IMR-90 (cell line): ENCODE data around the gene SVIP. TPM values are rescaled to one million over a fixed set of nuclear protein-coding genes. Genes with fewer than 3 reads are reported as not detected.

ENCODE experiments used
- ATAC-seq: fragments of 200-7000 bp; cut with Tn5 transposase; 2 replicates; pipeline ENCODE4 v1.9.1; 2020; ENCODE audit warnings: low read depth, mild to moderate bottlenecking, moderate library complexity
- BruUV-seq: library from RNA; stranded (reverse); fragments of 400-500 nt; replicated peaks from 2 replicates; lab custom pipeline; 2021; lab: Mats Ljungman, UMichigan
- CTCF ChIA-PET: fragments of 300-600 bp; formaldehyde crosslinking; extraction: SDS; loops from one replicate; lab custom pipeline; 2021; ENCODE audit warnings: antibody characterized with exemption; lab: Yijun Ruan, JAX
- POLR2A ChIA-PET: fragments of 300-600 bp; sonication (Branson Sonifier 250); formaldehyde crosslinking; loops from one replicate; lab custom pipeline; 2022; ENCODE audit warnings: antibody characterized with exemption; ENCODE audit not compliant: unreplicated experiment; lab: Charles Lee
- DNase-seq: peaks from one replicate; pipeline ENCODE4 v3.0.0; 2013
- H2AFZ ChIP-seq: replicated peaks from 2 replicates; pipeline ENCODE3; 2013; ENCODE audit warnings: low read length, mild to moderate bottlenecking; ENCODE audit not compliant: poor library complexity
- H2AK5ac ChIP-seq: 2 replicates; pipeline ENCODE4 v1.6.1; 2013; ENCODE audit warnings: low read depth, low read length, inconsistent platforms
- H2AK9ac ChIP-seq: replicated peaks from 2 replicates; pipeline ENCODE3; 2013; ENCODE audit warnings: mild to moderate bottlenecking, low read depth, low read length, moderate library complexity; ENCODE audit not compliant: poor library complexity
- H2BK120ac ChIP-seq: 2 replicates; pipeline ENCODE4 v1.6.1; 2013; ENCODE audit warnings: low read depth, low read length, inconsistent platforms
- H2BK15ac ChIP-seq: 3 replicates; pipeline ENCODE4 v1.6.1; 2013; ENCODE audit warnings: low read depth, low read length, inconsistent platforms
- H2BK20ac ChIP-seq: 2 replicates; pipeline ENCODE4 v1.6.1; 2013; ENCODE audit warnings: low read depth, mild to moderate bottlenecking, inconsistent platforms, low read length, moderate library complexity
- H2BK5ac ChIP-seq: 2 replicates; pipeline ENCODE4 v1.6.1; 2013; ENCODE audit warnings: mild to moderate bottlenecking, low read depth, low read length, inconsistent platforms; ENCODE audit not compliant: poor library complexity, severe bottlenecking
- H3K14ac ChIP-seq: replicated peaks from 2 replicates; pipeline ENCODE4 v1.6.1; 2013; ENCODE audit warnings: low read depth, low read length, inconsistent platforms
- H3K18ac ChIP-seq: 2 replicates; pipeline ENCODE4 v1.6.1; 2013; ENCODE audit warnings: low read depth, low read length, control low read depth
- H3K23ac ChIP-seq: 2 replicates; pipeline ENCODE4 v1.6.1; 2013; ENCODE audit warnings: low read depth, low read length, inconsistent platforms
- H3K27ac ChIP-seq: 2 replicates; pipeline ENCODE4 v1.5.1; 2013; ENCODE audit warnings: mild to moderate bottlenecking, control low read depth, low read length; ENCODE audit not compliant: insufficient read depth
- H3K27me3 ChIP-seq: 2 replicates; pipeline ENCODE4 v1.6.1; 2013; ENCODE audit warnings: low read length; ENCODE audit not compliant: control insufficient read depth, insufficient read depth
- H3K36me3 ChIP-seq: 2 replicates; pipeline ENCODE4 v1.6.1; 2013; ENCODE audit warnings: low read length, mixed read lengths; ENCODE audit not compliant: control insufficient read depth, insufficient read depth
- H3K4ac ChIP-seq: 2 replicates; pipeline ENCODE4 v1.6.1; 2013; ENCODE audit warnings: low read depth, low read length, inconsistent platforms
- H3K4me1 ChIP-seq: 2 replicates; pipeline ENCODE4 v1.6.1; 2013; ENCODE audit warnings: low read length, mixed read lengths; ENCODE audit not compliant: control insufficient read depth, insufficient read depth
- H3K4me2 ChIP-seq: 2 replicates; pipeline ENCODE4 v1.6.1; 2013; ENCODE audit warnings: low read depth, mild to moderate bottlenecking, control low read depth, low read length, moderate library complexity
- H3K4me3 ChIP-seq: 2 replicates; pipeline ENCODE4 v1.5.1; 2013; ENCODE audit warnings: low read depth, mild to moderate bottlenecking, control low read depth, low read length, moderate library complexity; ENCODE audit not compliant: insufficient read depth
- H3K56ac ChIP-seq: 2 replicates; pipeline ENCODE4 v1.6.1; 2013; ENCODE audit warnings: low read length, inconsistent platforms; ENCODE audit not compliant: insufficient read depth; ENCODE audit errors: extremely low read depth
- H3K79me1 ChIP-seq, 2 experiments: 2 replicates each; pipeline ENCODE4 v1.6.1; 2013; ENCODE audit warnings: low read length in 2 of 2, inconsistent platforms in 1 of 2, low read depth in 1 of 2
- H3K9ac ChIP-seq: 2 replicates; pipeline ENCODE4 v1.6.1; 2013; ENCODE audit warnings: low read depth, low read length, control low read depth
- H3K9me1 ChIP-seq: 2 replicates; pipeline ENCODE4 v1.6.1; 2013; ENCODE audit warnings: low read length, inconsistent platforms; ENCODE audit not compliant: insufficient read depth
- H3K9me3 ChIP-seq: 2 replicates; pipeline ENCODE4 v1.6.1; 2013; ENCODE audit warnings: low read length; ENCODE audit not compliant: control insufficient read depth, insufficient read depth
- H4K20me1 ChIP-seq: 2 replicates; pipeline ENCODE4 v1.6.1; 2013; ENCODE audit warnings: low read length, inconsistent platforms; ENCODE audit not compliant: insufficient read depth
- H4K5ac ChIP-seq: 2 replicates; pipeline ENCODE4 v1.6.1; 2013; ENCODE audit warnings: mild to moderate bottlenecking, low read depth, low read length, control low read depth
- H4K8ac ChIP-seq, 2 experiments: 2 replicates each; pipeline ENCODE4 v1.6.1; 2013; ENCODE audit warnings: low read depth in 2 of 2, low read length in 2 of 2, control low read depth in 1 of 2, inconsistent platforms in 1 of 2
- H4K91ac ChIP-seq: 2 replicates; pipeline ENCODE4 v1.6.1; 2013; ENCODE audit warnings: low read depth, low read length, inconsistent platforms; ENCODE audit not compliant: insufficient read depth
- CEBPB ChIP-seq: IDR thresholded peaks from 2 replicates; pipeline ENCODE4 v1.6.1; 2012; ENCODE audit warnings: low read depth, low read length, improper control_type of control experiment
- CHD1 ChIP-seq: IDR thresholded peaks from 2 replicates; pipeline ENCODE4 v1.6.1; 2012; ENCODE audit warnings: low read depth, low read length, improper control_type of control experiment
- CTCF ChIP-seq: conservative IDR thresholded peaks from 2 replicates; pipeline ENCODE4 v1.5.1; 2012; ENCODE audit warnings: mild to moderate bottlenecking, low read depth, low read length, improper control_type of control experiment
- ELK1 ChIP-seq: fragments of 150-350 bp; IDR thresholded peaks from 2 replicates; pipeline ENCODE4 v1.6.1; 2016; ENCODE audit warnings: low read depth, mild to moderate bottlenecking, low read length, moderate library complexity, borderline replicate concordance
- FOS ChIP-seq: fragments of 150-350 bp; IDR thresholded peaks from 2 replicates; pipeline ENCODE4 v1.6.1; 2016; ENCODE audit warnings: low read depth, low read length
- MAFK ChIP-seq: IDR thresholded peaks from 2 replicates; pipeline ENCODE4 v1.6.1; 2012; ENCODE audit warnings: low read depth, low read length, improper control_type of control experiment
- MAZ ChIP-seq: IDR thresholded peaks from 2 replicates; pipeline ENCODE4 v1.6.1; 2012; ENCODE audit warnings: low read depth, mild to moderate bottlenecking, low read length, improper control_type of control experiment, moderate library complexity, borderline replicate concordance
- NFE2L2 ChIP-seq: fragments of 150-350 bp; IDR thresholded peaks from 2 replicates; pipeline ENCODE4 v1.6.1; 2016; ENCODE audit warnings: low read depth, mild to moderate bottlenecking, low read length
- POLR2A ChIP-seq: IDR thresholded peaks from 2 replicates; pipeline ENCODE4 v1.6.1; 2012; ENCODE audit warnings: mild to moderate bottlenecking, low read depth, low read length
- RAD21 ChIP-seq: IDR thresholded peaks from 2 replicates; pipeline ENCODE4 v1.6.1; 2012; ENCODE audit warnings: low read length, improper control_type of control experiment
- RCOR1 ChIP-seq: IDR thresholded peaks from 2 replicates; pipeline ENCODE4 v1.6.1; 2012; ENCODE audit warnings: mild to moderate bottlenecking, low read length, improper control_type of control experiment; ENCODE audit not compliant: insufficient replicate concordance
- RFX5 ChIP-seq: IDR thresholded peaks from 2 replicates; pipeline ENCODE4 v1.8.0; 2012; ENCODE audit warnings: low read depth, mild to moderate bottlenecking, low read length, moderate library complexity
- SMC3 ChIP-seq: fragments of 150-350 bp; IDR thresholded peaks from 2 replicates; pipeline ENCODE4 v1.6.1; 2016; ENCODE audit warnings: low read depth, mild to moderate bottlenecking, antibody characterized with exemption, low read length, moderate library complexity
- USF2 ChIP-seq: fragments of 150-350 bp; IDR thresholded peaks from 2 replicates; pipeline ENCODE4 v1.6.1; 2017; ENCODE audit warnings: mild to moderate bottlenecking, antibody characterized with exemption, low read length, low read depth
- WGBS, 2 experiments: methylation state at CpG; one replicate each; pipeline versions ENCODE4 v1.1.5 to v1.1.7; 2013; ENCODE audit warnings: missing lambda C conversion rate in 2 of 2; ENCODE audit not compliant: insufficient read length in 1 of 2; ENCODE audit errors: extremely low coverage in 2 of 2; 5-methylcytosine and 5-hydroxymethylcytosine counted together
- dilution Hi-C: fragments of 300-500 bp; cut with HindIII; formaldehyde crosslinking; loops from one replicate; pipeline ENCODE4 v1.14.3; 2018; ENCODE audit warnings: low sequenced_read_pairs; ENCODE audit not compliant: unreplicated experiment
- in situ Hi-C: fragments of 300-500 bp; cut with MboI; formaldehyde crosslinking; loops from 3 replicates; pipeline ENCODE4 v1.14.3; 2019; ENCODE audit warnings: low sequenced_read_pairs, inconsistent platforms, mixed read lengths
- intact Hi-C: fragments of 100-400 bp; cut with micrococcal nuclease; formaldehyde crosslinking; loops from 2 replicates; pipeline ENCODE4 v1.10.0; 2022
- polyA plus RNA-seq, 3 experiments: library from polyadenylated mRNA; depleted of rRNA; stranded (reverse); fragments of >200 nt; gene quantifications; 2 replicates each; pipeline ENCODE4 v1.2.3, GENCODE V29; 2012; ENCODE audit warnings: low replicate concordance in 1 of 3
- total RNA-seq: library from RNA; depleted of rRNA; stranded (reverse); fragments of >200 nt; gene quantifications from 2 replicates; pipeline ENCODE4 v1.2.3, GENCODE V29; 2012

SVIP gene
- total and polyA plus RNA-seq, 2 of the 4 experiments (the other 2 are of a cell fraction): 2.0 to 6.8 TPM

GRCh38 chr11:22859756-22860155 lies 30.2 kb upstream of the SVIP start:
- Histone ChIP-seq H3K56ac (no peak overlapping the region), H4K5ac (no peak overlapping the region), H3K27ac (no peak overlapping the region), H2AK9ac (no peak overlapping the region), H3K4ac (no peak overlapping the region), H4K20me1 (no peaks in the 10 kb centered on the region), H3K4me1 (no peaks in the 10 kb centered on the region), H2AFZ (no peak overlapping the region), H3K9ac (no peak overlapping the region), H3K36me3 (no peaks in the 10 kb centered on the region), H3K27me3 (no peaks in the 10 kb centered on the region), H3K23ac (no peak overlapping the region), H3K79me1 (no peaks in the 10 kb centered on the region), H3K4me3 (no peak overlapping the region), H3K18ac (no peak overlapping the region), H4K91ac (no peak overlapping the region), H2BK20ac (no peak overlapping the region), H4K8ac (no peak overlapping the region), H2BK5ac (no peak overlapping the region), H2AK5ac (no peak overlapping the region), H3K9me1 (no peaks in the 10 kb centered on the region), H2BK15ac (no peak overlapping the region), H3K14ac (no peak overlapping the region), H2BK120ac (no peak overlapping the region), H3K9me3 (no peaks in the 10 kb centered on the region), H3K4me2 (no peak overlapping the region)
- ChIA-PET CTCF (no interaction called here), POLR2A (no interaction called here)
- ATAC-seq: no peak
- 100% methylated on average over 2 of the region's 6 CpGs; no CpG with 5 or more reads in 1 of the 2 experiments for WGBS, 2 experiments
- intact Hi-C loops: no loop called here
- dilution Hi-C loops: no loop called here
- TF ChIP-seq RAD21: no peak
- no peak for TF ChIP-seq POLR2A
- TF ChIP-seq RCOR1: no peak
- TF ChIP-seq NFE2L2: no peak
- no peak for TF ChIP-seq MAFK
- no peak for TF ChIP-seq MAZ
- no peak for TF ChIP-seq USF2
- no peak for TF ChIP-seq FOS
- TF ChIP-seq CHD1: no peak
- TF ChIP-seq CEBPB: no peak
- TF ChIP-seq ELK1: no peak
- TF ChIP-seq CTCF: no peak
- no peak for TF ChIP-seq SMC3
- TF ChIP-seq RFX5: no peak
- BruUV-seq: no TSS peak
- in situ Hi-C loops: no loop called here
- no peak for DNase-seq
